Testis (tissue), 3 donors: ENCODE data around the gene HMX1. TPM values are rescaled to one million over a fixed set of nuclear protein-coding genes. Genes with fewer than 3 reads are reported as not detected.

Experiments used
- DNase-seq: peaks from one replicate; pipeline ENCODE4 v3.0.0-alpha.2; 2019
- H3K27ac ChIP-seq, 2 donors: fragments of 200-600 bp; sonication (generic); one replicate each; pipeline ENCODE4 v1.5.1; 2019
- H3K27me3 ChIP-seq: fragments of 200-600 bp; sonication (generic); one replicate; pipeline ENCODE4 v1.5.1; 2019
- H3K36me3 ChIP-seq: fragments of 200-600 bp; sonication (generic); one replicate; pipeline ENCODE4 v1.5.1; 2017; ENCODE audit warnings: low read depth; ENCODE audit errors: missing control alignments
- H3K4me1 ChIP-seq: fragments of 200-600 bp; sonication (generic); one replicate; pipeline ENCODE4 v1.5.1; 2019
- H3K4me3 ChIP-seq, 2 donors: fragments of 200-600 bp; sonication (generic); one replicate each; pipeline ENCODE4 v1.5.1; 2017 to 2019
- H3K9me3 ChIP-seq: fragments of 200-600 bp; sonication (generic); one replicate; pipeline ENCODE4 v1.5.1; 2017
- CTCF ChIP-seq, 3 experiments: fragments of 450-650 bp in 2 of 3; fragments of 200-600 bp in 1 of 3; sonication (generic) in 1 of 3; IDR thresholded peaks; one replicate each; pipeline ENCODE4 v1.5.1; 2016 to 2019; ENCODE audit warnings: antibody characterized with exemption in 3 of 3, mild to moderate bottlenecking in 2 of 3, moderate library complexity in 1 of 3
- POLR2A ChIP-seq: fragments of 450-650 bp; IDR thresholded peaks from one replicate; pipeline ENCODE4 v1.6.1; 2017; ENCODE audit warnings: antibody characterized with exemption, mild to moderate bottlenecking, moderate library complexity
- WGBS, 2 donors: methylation state at CpG; one replicate each; pipeline ENCODE4 v1.1.5; 2018; 5-methylcytosine and 5-hydroxymethylcytosine counted together
- intact Hi-C: fragments of 100-400 bp; cut with DNase I; formaldehyde crosslinking; loops from one replicate; pipeline ENCODE4 v1.15.1; 2023; ENCODE audit warnings: low total_unique reads
- polyA plus RNA-seq: library from polyadenylated mRNA; stranded (reverse); fragments of 350-450 nt; fragmentation: Illumina TruSeq; extraction: RNeasy Lipid Tissue Mini Kit (QIAGEN cat#74804); gene quantifications from one replicate; pipeline ENCODE4 v1.2.3, GENCODE V29; 2014; ENCODE audit warnings: low read depth, low replicate concordance; ENCODE audit not compliant: insufficient read depth
- total RNA-seq, 2 donors: library from RNA; depleted of rRNA; stranded (reverse); fragments of >200 nt; gene quantifications; one replicate each; pipeline ENCODE4 v1.2.3, GENCODE V29; 2016

Gene HMX1
- total and polyA plus RNA-seq, 3 donors from 2014 or later: 0.65 to 7.3 (median 4.2) TPM

GRCh38 chr4:8847764-8848163, 23.9 kb downstream of the HMX1 start:
- 27 to 33% methylated on average over 10 of the region's 10 CpGs for WGBS, 2 donors
- Histone ChIP-seq H3K36me3 (no peaks in the 10 kb centered on the region), H3K27ac (no peak overlapping the region), H3K27me3 (no peaks in the 10 kb centered on the region), H3K4me3 (no peak overlapping the region), H3K9me3 (no peaks in the 10 kb centered on the region), H3K4me1 (no peaks in the 10 kb centered on the region)
- DNase-seq: no peak
- no peak for TF ChIP-seq POLR2A
- no peak for TF ChIP-seq CTCF (IDR thresholded peaks at IDR 0.05)
- intact Hi-C loops: no loop called here

GRCh38 chr4:8847331-8847730, 24.3 kb downstream of the HMX1 start:
- peak; percentile 5 for DNase-seq
- H3K27ac ChIP-seq: no peak overlapping the region
- intact Hi-C loops: no loop called here
- no peaks in the 10 kb centered on the region for H3K27me3 ChIP-seq
- 72 to 84% methylated on average over 12 of the region's 12 CpGs for WGBS, 2 donors
- no peak overlapping the region for H3K4me3 ChIP-seq
- no peak for TF ChIP-seq POLR2A
- no peak for TF ChIP-seq CTCF (IDR thresholded peaks at IDR 0.05)
- H3K9me3 ChIP-seq: no peaks in the 10 kb centered on the region
- H3K4me1 ChIP-seq: no peaks in the 10 kb centered on the region
- no peaks in the 10 kb centered on the region for H3K36me3 ChIP-seq

GRCh38 chr4:8846826-8847225, 24.8 kb downstream of the HMX1 start:
- no peaks in the 10 kb centered on the region for H3K27me3 ChIP-seq
- H3K4me3 ChIP-seq: no peak overlapping the region
- H3K9me3 ChIP-seq: no peaks in the 10 kb centered on the region
- peak; percentile 6 for DNase-seq
- WGBS, 2 donors: 85 to 86% methylated on average over 3 of the region's 3 CpGs
- no peak overlapping the region for H3K27ac ChIP-seq
- no peaks in the 10 kb centered on the region for H3K36me3 ChIP-seq
- H3K4me1 ChIP-seq: no peaks in the 10 kb centered on the region
- no peak for TF ChIP-seq POLR2A
- no peak for TF ChIP-seq CTCF (IDR thresholded peaks at IDR 0.05)
- intact Hi-C loops: no loop called here

- no peaks in the 10 kb centered on the region for H3K4me1 ChIP-seq
- H3K27ac ChIP-seq: no peak overlapping the region
- H3K4me3 ChIP-seq: no peak overlapping the region
- H3K27me3 ChIP-seq: no peaks in the 10 kb centered on the region
- DNase-seq: peak; percentile 1
- 81 to 82% methylated on average over 8 to 9 of the region's 9 CpGs for WGBS, 2 donors
- H3K36me3 ChIP-seq: no peaks in the 10 kb centered on the region
- intact Hi-C loops: no loop called here
- TF ChIP-seq CTCF (IDR thresholded peaks at IDR 0.05) (no peak), POLR2A (no peak)
- no peaks in the 10 kb centered on the region for H3K9me3 ChIP-seq
These were observed 25.5 kb downstream of the HMX1 start for GRCh38 chr4:8846046-8846720.
